Measurements from ENCODE around the gene PHF23.

The PHF23 gene

GRCh38 chr17:7191571-7192270 lies 47.5 kb downstream of the PHF23 start:
- Histone ChIP-seq H3K27me3 (ENCODE audit: insufficient read depth, low read depth, severe bottlenecking) (no peaks in the 10 kb centered on the region), H3K36me3 (peaks cover 84% of the 10 kb centered on the region), H3K4me3 (ENCODE audit: low read depth, low read length) (no peak overlapping the region), H3K27ac (peak overlapping the region; percentile 96), H3K9me3 (ENCODE audit: severe bottlenecking) (no peaks in the 10 kb centered on the region)
- no peak for TF ChIP-seq CTCF (IDR thresholded peaks at IDR 0.05; ENCODE audit: low read depth, low read length)
- DNase-seq, result peak; percentile 90

GRCh38 chr17:7191069-7191468 lies 48.2 kb downstream of the PHF23 start:
- peaks cover 84% of the 10 kb centered on the region for H3K36me3 ChIP-seq

GRCh38 chr17:7190276-7190917 lies 48.9 kb downstream of the PHF23 start:
- no peak for TF ChIP-seq CTCF (IDR thresholded peaks at IDR 0.05; ENCODE audit: low read depth, low read length)
- H3K27me3 ChIP-seq (ENCODE audit: insufficient read depth, low read depth, severe bottlenecking), result no peaks in the 10 kb centered on the region
- DNase-seq, result no peak
- H3K27ac ChIP-seq, result peak overlapping the region; percentile 96
- no peaks in the 10 kb centered on the region for H3K9me3 ChIP-seq (ENCODE audit: severe bottlenecking)
- no peak overlapping the region for H3K4me3 ChIP-seq (ENCODE audit: low read depth, low read length)
- peaks cover 84% of the 10 kb centered on the region for H3K36me3 ChIP-seq

More at GRCh38 chr17:7191069-7191468, 48.2 kb downstream of the PHF23 start:
- no peak for TF ChIP-seq CTCF (IDR thresholded peaks at IDR 0.05; ENCODE audit: low read depth, low read length)
- peak; percentile 93 for DNase-seq
- H3K27me3 ChIP-seq (ENCODE audit: insufficient read depth, low read depth, severe bottlenecking), result no peaks in the 10 kb centered on the region
- H3K27ac ChIP-seq, result peak overlapping the region; percentile 96
- H3K4me3 ChIP-seq (ENCODE audit: low read depth, low read length), result no peak overlapping the region
- no peaks in the 10 kb centered on the region for H3K9me3 ChIP-seq (ENCODE audit: severe bottlenecking)

- no peak for DNase-seq
- peak; percentile 61 for TF ChIP-seq CTCF (IDR thresholded peaks at IDR 0.05; ENCODE audit: low read depth, low read length)
- no peaks in the 10 kb centered on the region for H3K27me3 ChIP-seq (ENCODE audit: insufficient read depth, low read depth, severe bottlenecking)
- H3K27ac ChIP-seq, result peak overlapping the region; percentile 78
- H3K4me3 ChIP-seq (ENCODE audit: low read depth, low read length), result no peak overlapping the region
- H3K36me3 ChIP-seq, result peaks cover 52% of the 10 kb centered on the region
- H3K9me3 ChIP-seq (ENCODE audit: severe bottlenecking), result no peaks in the 10 kb centered on the region
These were observed 53.0 kb downstream of the PHF23 start for GRCh38 chr17:7186241-7186640.

Data from WERI-Rb-1 (cell line).